Esophagus squamous epithelium (tissue), 5 donors: ENCODE measurements around the gene PDF. TPM values are rescaled to one million over a fixed set of nuclear protein-coding genes. Genes with fewer than 3 reads are reported as not detected.

Experiments used
- DNase-seq: peaks from one replicate; lab custom pipeline; 2025; lab: John Stamatoyannopoulos, UW
- H3K27ac ChIP-seq, 4 donors: fragments of 200-600 bp; sonication (generic); one replicate each; pipeline ENCODE4 v1.5.1; 2016 to 2019; ENCODE audit warnings: mild to moderate bottlenecking in 1 of 4
- H3K27me3 ChIP-seq, 4 donors: fragments of 200-600 bp; sonication (generic); 1 replicate in 3 of 4; 2 replicates in 1 of 4; pipeline versions ENCODE4 v1.5.1 to v1.6.0; 2017 to 2021; ENCODE audit warnings: antibody characterized with exemption in 1 of 4
- H3K36me3 ChIP-seq, 3 donors: fragments of 200-600 bp; sonication (generic); one replicate each; pipeline ENCODE4 v1.5.1; 2016 to 2019
- H3K4me1 ChIP-seq, 3 donors: fragments of 200-600 bp; sonication (generic); one replicate each; pipeline ENCODE4 v1.5.1; 2017 to 2019
- H3K4me3 ChIP-seq, 4 donors: fragments of 200-600 bp; sonication (generic); 1 replicate in 3 of 4; 2 replicates in 1 of 4; pipeline ENCODE4 v1.5.1; 2016 to 2019; ENCODE audit warnings: mild to moderate bottlenecking in 2 of 4, moderate library complexity in 1 of 4
- H3K9me3 ChIP-seq, 3 donors: fragments of 200-600 bp; sonication (generic); one replicate each; pipeline ENCODE4 v1.5.1; 2016 to 2019
- POLR2A ChIP-seq, 4 donors: fragments of 450-650 bp; IDR thresholded peaks; one replicate each; pipeline ENCODE4 v1.6.1; 2017; ENCODE audit warnings: antibody characterized with exemption in 4 of 4, mild to moderate bottlenecking in 4 of 4, moderate library complexity in 3 of 4
- WGBS, 2 donors: methylation state at CpG; one replicate each; pipeline ENCODE4 v1.1.5; 2018; 5-methylcytosine and 5-hydroxymethylcytosine counted together
- intact Hi-C: fragments of 100-400 bp; cut with DNase I; formaldehyde crosslinking; loops from one replicate; pipeline ENCODE4 v1.15.0; 2022
- total RNA-seq, 4 donors: library from RNA; depleted of rRNA; stranded (reverse); fragments of >200 nt; gene quantifications; one replicate each; pipeline ENCODE4 v1.1.0, GENCODE V29; 2016
- TF ChIP-seq, protein P1 (sequence below), 6 experiments: fragments of 450-650 bp in 4 of 6; fragments of 200-600 bp in 2 of 6; sonication (generic) in 2 of 6; IDR thresholded peaks; one replicate each; pipeline ENCODE4 v1.5.1; 2016 to 2019; ENCODE audit warnings: antibody characterized with exemption in 6 of 6, mild to moderate bottlenecking in 4 of 6, moderate library complexity in 4 of 6
- donor health status: DM: yes; HTN: yes; CAD: no.

The PDF gene
- total RNA-seq, 4 donors from 2014 or later: 14.3 to 21.8 (median 21.4) TPM

DNA sequence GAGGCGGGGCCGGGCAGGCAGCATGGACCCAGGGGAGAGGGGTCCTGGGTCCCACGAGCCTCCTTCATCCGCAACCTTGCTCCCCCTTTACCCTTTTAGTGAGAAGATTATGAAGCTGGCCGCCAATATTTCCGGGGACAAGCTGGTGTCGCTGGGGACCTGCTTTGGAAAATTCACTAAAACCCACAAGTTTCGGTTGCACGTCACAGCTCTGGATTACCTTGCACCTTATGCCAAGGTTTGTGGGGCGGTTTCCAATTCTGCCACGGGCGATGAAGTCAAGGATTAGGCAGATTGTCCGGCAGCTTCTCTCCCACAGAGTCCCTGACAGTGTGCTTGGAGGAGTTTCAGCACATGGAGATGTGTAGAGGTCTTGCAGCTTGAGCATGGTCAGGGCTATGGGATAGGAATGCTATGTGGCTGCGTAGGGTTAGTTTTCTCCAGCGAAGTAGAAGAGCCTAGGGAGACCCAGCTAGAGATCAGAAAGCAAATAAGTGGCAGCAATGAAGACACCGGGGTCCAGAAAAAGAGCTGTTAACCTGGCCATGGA lies 9.8 kb upstream of the PDF start:
- intact Hi-C loops: no loop called here
- Histone ChIP-seq H3K4me3 (peak overlapping the region; percentile 70 to 93 (median 84)), H3K36me3 (peaks cover 0 to 61% (median 9%) of the 10 kb centered on the region in 3 donors), H3K27me3 (no peaks in the 10 kb centered on the region), H3K9me3 (no peaks in the 10 kb centered on the region), H3K27ac (peak overlapping the region; percentile 85 to 92 (median 89)), H3K4me1 (peaks cover 17 to 43% (median 24%) of the 10 kb centered on the region in 3 donors)
- no peak for DNase-seq
- WGBS, 2 donors: 8 to 16% methylated on average over 5 to 15 of the region's 16 CpGs
- no peak for TF ChIP-seq POLR2A (IDR thresholded peaks at IDR 0.05)
- TF ChIP-seq, protein P1, sequence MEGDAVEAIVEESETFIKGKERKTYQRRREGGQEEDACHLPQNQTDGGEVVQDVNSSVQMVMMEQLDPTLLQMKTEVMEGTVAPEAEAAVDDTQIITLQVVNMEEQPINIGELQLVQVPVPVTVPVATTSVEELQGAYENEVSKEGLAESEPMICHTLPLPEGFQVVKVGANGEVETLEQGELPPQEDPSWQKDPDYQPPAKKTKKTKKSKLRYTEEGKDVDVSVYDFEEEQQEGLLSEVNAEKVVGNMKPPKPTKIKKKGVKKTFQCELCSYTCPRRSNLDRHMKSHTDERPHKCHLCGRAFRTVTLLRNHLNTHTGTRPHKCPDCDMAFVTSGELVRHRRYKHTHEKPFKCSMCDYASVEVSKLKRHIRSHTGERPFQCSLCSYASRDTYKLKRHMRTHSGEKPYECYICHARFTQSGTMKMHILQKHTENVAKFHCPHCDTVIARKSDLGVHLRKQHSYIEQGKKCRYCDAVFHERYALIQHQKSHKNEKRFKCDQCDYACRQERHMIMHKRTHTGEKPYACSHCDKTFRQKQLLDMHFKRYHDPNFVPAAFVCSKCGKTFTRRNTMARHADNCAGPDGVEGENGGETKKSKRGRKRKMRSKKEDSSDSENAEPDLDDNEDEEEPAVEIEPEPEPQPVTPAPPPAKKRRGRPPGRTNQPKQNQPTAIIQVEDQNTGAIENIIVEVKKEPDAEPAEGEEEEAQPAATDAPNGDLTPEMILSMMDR (IDR thresholded peaks at IDR 0.05): no peak

DNA sequence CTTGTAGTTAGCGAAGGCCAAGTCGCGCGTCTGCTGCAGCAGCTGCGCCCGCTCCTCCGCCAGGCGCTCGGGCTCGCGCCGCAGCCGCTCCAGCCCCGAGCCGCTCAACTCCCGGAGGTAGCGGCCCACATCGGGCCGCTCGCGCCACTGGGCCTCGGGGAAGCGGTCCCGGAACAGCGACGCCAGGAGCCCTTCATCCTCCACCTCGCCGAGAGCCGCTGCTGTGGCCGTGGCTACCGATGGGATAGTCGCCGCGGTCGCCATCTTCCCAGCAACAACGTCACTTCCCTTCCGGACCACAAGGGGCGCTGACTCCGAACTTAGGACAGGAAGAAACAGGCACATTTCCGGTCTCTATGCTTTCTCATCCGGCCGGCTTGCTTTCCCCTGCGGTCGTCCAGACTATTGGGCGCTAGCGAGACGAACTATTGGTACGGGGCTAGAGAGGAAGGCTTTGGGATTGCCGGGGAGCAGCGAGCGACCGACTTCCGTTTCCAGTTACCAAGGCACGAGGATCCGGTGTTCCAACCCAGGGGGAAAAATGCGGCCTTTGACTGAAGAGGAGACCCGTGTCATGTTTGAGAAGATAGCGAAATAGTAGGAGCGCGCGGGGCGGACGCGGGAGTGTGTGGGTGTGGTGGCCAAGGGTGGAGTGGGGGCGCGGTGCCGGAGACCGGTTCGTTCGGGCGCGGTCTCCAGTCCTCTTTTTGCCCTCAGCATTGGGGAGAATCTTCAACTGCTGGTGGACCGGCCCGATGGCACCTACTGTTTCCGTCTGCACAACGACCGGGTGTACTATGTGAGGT lies 9.1 kb upstream of the PDF start, which contains the start of the genes COG8 and NIP7:
Gene COG8 (minus strand): TSS at position 276 of the 806 bp plus-strand sequence. CDS start 12 bp downstream, at position 264.
Gene NIP7 (plus strand): TSS at position 484 of the 806 bp plus-strand sequence. CDS start 58 bp downstream, at position 542.
- 0% methylated on average over 6 to 31 of the region's 77 CpGs for WGBS, 2 donors
- H3K9me3 ChIP-seq: no peaks in the 10 kb centered on the region

DNA sequence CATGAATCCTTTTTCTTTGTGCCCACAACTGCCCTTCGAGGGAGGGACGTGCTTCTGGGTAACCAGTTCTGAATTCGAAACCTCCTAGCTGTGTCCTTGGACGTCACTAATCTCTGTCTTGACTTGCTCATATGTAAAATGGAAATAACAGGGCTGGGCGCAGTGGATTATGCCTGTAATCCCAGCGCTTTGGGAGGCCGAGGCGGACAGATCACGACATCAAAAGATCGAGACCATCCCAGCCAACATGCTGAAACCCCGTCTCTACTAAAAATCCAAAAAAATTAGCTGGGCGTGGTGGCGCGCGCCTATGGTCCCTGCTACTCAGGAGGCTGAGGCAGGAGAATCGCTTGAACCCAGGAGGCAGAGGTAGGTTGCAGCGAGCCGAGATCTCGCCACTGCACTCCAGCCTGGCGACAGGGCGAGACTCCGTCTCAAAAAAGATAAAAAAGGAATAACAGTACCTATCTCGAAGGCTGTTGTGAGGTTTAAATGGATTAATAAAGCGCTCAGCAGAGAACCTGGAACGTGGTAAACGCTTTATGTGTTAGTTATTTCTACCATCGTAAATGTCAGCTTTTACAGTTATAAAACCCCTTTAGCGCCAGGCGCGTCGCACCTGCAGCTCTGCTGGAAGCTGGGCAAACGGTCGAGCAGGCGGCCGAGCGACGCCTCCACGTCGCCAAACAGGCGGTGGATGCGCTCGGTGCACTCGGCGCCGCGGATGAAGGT lies 8.3 kb upstream of the PDF start:
- peaks cover 17 to 43% (median 24%) of the 10 kb centered on the region in 3 donors for H3K4me1 ChIP-seq
- 13 to 23% methylated on average over 34 to 44 of the region's 46 CpGs for WGBS, 2 donors
- intact Hi-C loops: no loop called here
- peak overlapping the region; percentile 85 to 92 (median 89) for H3K27ac ChIP-seq
- no peaks in the 10 kb centered on the region for H3K27me3 ChIP-seq
- TF ChIP-seq POLR2A (IDR thresholded peaks at IDR 0.05): no peak
- TF ChIP-seq, protein P1 (IDR thresholded peaks at IDR 0.05): no peak
- no peak for DNase-seq
- peak overlapping the region; percentile 70 to 93 (median 84) for H3K4me3 ChIP-seq
- H3K9me3 ChIP-seq: no peaks in the 10 kb centered on the region
- peaks cover 0 to 61% (median 24%) of the 10 kb centered on the region in 3 donors for H3K36me3 ChIP-seq

More for the DNA sequence above, 9.1 kb upstream of the PDF start, which contains the start of the genes COG8 and NIP7:
- H3K27ac ChIP-seq: peak within 1 kb of the TSS; percentile 85 to 92 (median 89)
- H3K4me3 ChIP-seq: peak within 1 kb of the TSS; percentile 70 to 93 (median 84)
- intact Hi-C loops: no loop called here
- TF ChIP-seq POLR2A (IDR thresholded peaks at IDR 0.05): peak in 3 of 4 donors; percentile 52 to 65 (median 53)
- TF ChIP-seq, protein P1 (IDR thresholded peaks at IDR 0.05): peak; percentile 70 to 96 (median 91)
- peak; percentile 77 for DNase-seq
- H3K36me3 ChIP-seq: peaks cover 0 to 61% (median 16%) of the 10 kb centered on the region in 3 donors
- H3K4me1 ChIP-seq: peaks cover 17 to 43% (median 24%) of the 10 kb centered on the region in 3 donors
- no peaks in the 10 kb centered on the region for H3K27me3 ChIP-seq

DNA sequence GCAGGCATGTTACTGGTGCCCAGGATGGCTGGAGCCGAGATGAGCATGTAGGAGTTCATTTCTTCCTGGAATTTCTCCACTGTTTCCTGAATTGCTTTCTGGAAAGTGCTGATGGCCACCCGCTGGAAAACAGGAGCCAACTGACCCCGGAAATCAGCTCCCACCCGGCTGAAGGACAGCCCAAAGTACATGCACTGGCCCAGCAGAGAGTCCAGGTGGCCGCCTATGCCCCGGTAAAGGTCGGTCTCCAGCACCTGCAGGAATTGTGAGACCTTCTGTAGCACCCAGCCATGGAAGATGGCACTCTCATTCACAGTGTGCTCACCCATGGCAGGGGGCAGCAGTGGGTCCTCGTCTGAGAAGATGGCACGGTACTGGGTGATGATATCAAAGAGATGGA lies 4.3 kb upstream of the PDF start:
- H3K27ac ChIP-seq: no peak overlapping the region
- no peak for TF ChIP-seq POLR2A (IDR thresholded peaks at IDR 0.05)
- TF ChIP-seq, protein P1 (IDR thresholded peaks at IDR 0.05): no peak
- H3K9me3 ChIP-seq: no peaks in the 10 kb centered on the region
- H3K4me1 ChIP-seq: peaks cover 14 to 40% (median 22%) of the 10 kb centered on the region in 3 donors
- 94 to 100% methylated on average over 6 to 8 of the region's 9 CpGs for WGBS, 2 donors
- no peak overlapping the region for H3K4me3 ChIP-seq
- DNase-seq: no peak
- peaks cover 0 to 53% (median 24%) of the 10 kb centered on the region in 3 donors for H3K36me3 ChIP-seq
- H3K27me3 ChIP-seq: no peaks in the 10 kb centered on the region
- intact Hi-C loops: no loop called here
